GM19193 (cell line): ENCODE data around the gene CEACAM3.

Experiments
- POLR2A ChIP-seq: IDR thresholded peaks from 4 replicates; pipeline ENCODE4 v1.6.1; 2011; ENCODE audit not compliant: insufficient read depth, insufficient read length; ENCODE audit errors: extremely low read depth

Gene CEACAM3

GRCh38 chr19:41787055-41787454 is 9.3 kb upstream of the CEACAM3 start:
- TF ChIP-seq POLR2A: no peak

GRCh38 chr19:41792513-41793413 is 3.6 kb upstream of the CEACAM3 start:
- no peak for TF ChIP-seq POLR2A

- TF ChIP-seq POLR2A: no peak
These were observed 3.0 kb upstream of the CEACAM3 start for GRCh38 chr19:41793414-41793727.

- TF ChIP-seq POLR2A: no peak
These were observed 1.3 kb upstream of the CEACAM3 start for GRCh38 chr19:41795031-41795461.

- no peak for TF ChIP-seq POLR2A
These were observed 514 bp downstream of the CEACAM3 start for GRCh38 chr19:41796901-41797300.

- no peak for TF ChIP-seq POLR2A
These were observed 3.1 kb downstream of the CEACAM3 start for GRCh38 chr19:41799444-41800000.

GRCh38 chr19:41801031-41801430 is 4.6 kb downstream of the CEACAM3 start:
- no peak for TF ChIP-seq POLR2A

- TF ChIP-seq POLR2A: no peak
These were observed 5.4 kb downstream of the CEACAM3 start for GRCh38 chr19:41801792-41802211.

- no peak for TF ChIP-seq POLR2A
These were observed 6.4 kb downstream of the CEACAM3 start for GRCh38 chr19:41802770-41803169.

- TF ChIP-seq POLR2A: no peak
These were observed 7.9 kb downstream of the CEACAM3 start for GRCh38 chr19:41804336-41804735.

GRCh38 chr19:41807176-41807575 is 10.8 kb downstream of the CEACAM3 start:
- TF ChIP-seq POLR2A: no peak

GRCh38 chr19:41808663-41809566 is 12.5 kb downstream of the CEACAM3 start:
- no peak for TF ChIP-seq POLR2A

GRCh38 chr19:41810301-41810700 is 13.9 kb downstream of the CEACAM3 start:
- TF ChIP-seq POLR2A: no peak

- no peak for TF ChIP-seq POLR2A
These were observed 14.6 kb downstream of the CEACAM3 start for GRCh38 chr19:41811036-41811435.

GRCh38 chr19:41811981-41812380 is 15.6 kb downstream of the CEACAM3 start:
- TF ChIP-seq POLR2A: no peak
